Ishikawa (cell line): ENCODE measurements around the gene HSPB7.

Experiments
- CEBPB ChIP-seq: IDR thresholded peaks from 2 replicates; pipeline ENCODE4 v1.6.1; 2012
- CREB1 ChIP-seq: IDR thresholded peaks from 2 replicates; pipeline ENCODE4 v1.6.1; 2012; ENCODE audit warnings: low read depth
- EGR1 ChIP-seq: IDR thresholded peaks from 2 replicates; pipeline ENCODE4 v1.6.1; 2012
- EP300 ChIP-seq: IDR thresholded peaks from 2 replicates; pipeline ENCODE4 v1.6.1; 2012; ENCODE audit warnings: borderline replicate concordance
- FOXM1 ChIP-seq: IDR thresholded peaks from 2 replicates; pipeline ENCODE4 v1.6.1; 2012; ENCODE audit warnings: low read depth, borderline replicate concordance
- NFIC ChIP-seq: IDR thresholded peaks from 2 replicates; pipeline ENCODE4 v1.6.1; 2012
- RAD21 ChIP-seq: IDR thresholded peaks from 2 replicates; pipeline ENCODE4 v1.6.1; 2012; ENCODE audit warnings: low read depth
- TAF1 ChIP-seq: IDR thresholded peaks from 2 replicates; pipeline ENCODE4 v1.6.1; 2012; ENCODE audit warnings: low read depth, mild to moderate bottlenecking
- TCF12 ChIP-seq: IDR thresholded peaks from 2 replicates; pipeline ENCODE4 v1.6.1; 2012; ENCODE audit warnings: low read depth
- TEAD4 ChIP-seq: IDR thresholded peaks from 2 replicates; pipeline ENCODE4 v1.6.1; 2012
- YY1 ChIP-seq: IDR thresholded peaks from 2 replicates; pipeline ENCODE4 v1.6.1; 2012; ENCODE audit warnings: low read depth
- ZBTB7A ChIP-seq: IDR thresholded peaks from 2 replicates; pipeline ENCODE4 v1.6.1; 2012; ENCODE audit warnings: low read depth
- TF ChIP-seq, protein P1 (sequence below): IDR thresholded peaks from 2 replicates; pipeline ENCODE4 v1.6.1; 2012
- TF ChIP-seq, protein P2 (sequence below): IDR thresholded peaks from 2 replicates; pipeline ENCODE4 v1.6.1; 2012
- TF ChIP-seq, protein P3 (sequence below): IDR thresholded peaks from 2 replicates; pipeline ENCODE4 v1.6.1; 2012; ENCODE audit warnings: low read depth, mild to moderate bottlenecking

HSPB7 gene

DNA sequence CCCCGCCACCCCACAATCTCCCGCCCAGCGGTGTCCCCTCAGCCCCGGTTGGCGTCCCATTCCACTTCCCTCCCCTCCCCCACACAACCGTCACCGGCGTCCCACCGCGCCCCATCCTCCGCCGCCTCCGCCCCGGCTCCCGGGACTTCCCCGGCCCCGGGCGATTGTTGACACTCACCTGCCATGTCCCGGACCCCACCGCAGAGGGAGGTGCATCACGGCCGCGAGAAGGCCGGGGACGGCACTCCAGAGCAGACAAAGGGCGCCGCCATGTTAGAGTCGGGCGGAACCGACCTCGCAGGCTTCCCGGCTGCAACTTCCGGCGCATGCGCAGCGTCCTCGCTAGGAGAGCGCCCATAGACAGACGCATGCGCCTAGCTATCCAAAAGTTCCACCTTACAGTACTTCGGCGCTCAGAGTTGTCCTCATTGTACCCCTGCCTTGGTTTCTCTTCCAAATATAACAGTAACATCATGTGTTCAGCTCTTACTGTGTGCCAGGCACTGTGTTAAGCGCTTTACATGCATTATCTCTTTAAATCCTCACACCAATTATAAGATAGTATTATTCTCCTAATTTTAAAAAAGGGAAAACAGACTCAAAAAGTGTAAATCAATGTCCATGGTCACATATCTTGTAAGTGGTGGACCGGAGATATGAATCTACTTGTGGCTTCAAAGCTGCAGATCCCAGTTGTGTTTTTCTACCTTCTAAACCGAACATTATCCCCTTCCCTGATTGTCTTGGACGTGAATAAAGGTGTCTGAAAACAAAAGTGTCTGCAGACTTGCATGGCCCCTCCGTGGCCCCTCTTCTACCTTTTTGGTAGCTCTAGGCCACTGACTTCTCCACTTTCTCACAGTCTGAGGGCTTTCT is 41.8 kb downstream of the HSPB7 start, which contains the start of gene ZBTB17:
Gene ZBTB17, minus strand, starts transcription at position 297 of the 876 bp plus-strand sequence. CDS start 27,606 bp downstream, outside the sequence.
- TF ChIP-seq NFIC (no peak), TCF12 (peak; percentile 68; the same call in 1 of the 2 replicates), TAF1 (peak; percentile 84), YY1 (peak; percentile 99), TEAD4 (no peak), CREB1 (peak; percentile 26; the same call in 1 of the 2 replicates)
- TF ChIP-seq, protein P1, sequence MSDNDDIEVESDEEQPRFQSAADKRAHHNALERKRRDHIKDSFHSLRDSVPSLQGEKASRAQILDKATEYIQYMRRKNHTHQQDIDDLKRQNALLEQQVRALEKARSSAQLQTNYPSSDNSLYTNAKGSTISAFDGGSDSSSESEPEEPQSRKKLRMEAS: peak; percentile 39; the same call in 1 of the 2 replicates

DNA sequence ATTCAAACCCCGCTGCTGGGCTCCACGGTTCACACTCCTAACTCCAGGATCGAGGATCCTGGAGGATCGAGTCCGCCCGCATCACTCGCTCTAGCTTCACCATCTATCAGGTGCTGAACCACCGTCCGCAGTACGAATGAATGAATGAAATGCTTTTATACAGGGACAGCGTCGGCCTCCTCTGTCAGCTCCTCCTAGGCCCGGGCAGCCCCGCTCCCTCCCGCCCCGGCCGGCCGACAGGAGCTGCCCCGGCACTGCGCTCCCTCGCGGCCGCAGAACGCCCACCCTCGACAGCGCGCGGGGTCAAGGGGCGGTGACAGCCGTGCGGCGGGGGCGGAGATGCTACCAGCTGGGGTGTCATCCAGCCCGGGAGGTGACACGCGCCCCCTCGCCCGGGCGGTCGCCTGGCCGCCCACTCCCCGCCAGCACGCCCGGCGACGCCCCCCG is 42.5 kb downstream of the HSPB7 start:
- TF ChIP-seq ZBTB7A (peak; percentile 89), EGR1 (peak; percentile 78), CREB1 (no peak), YY1 (no peak), CEBPB (no peak)
- TF ChIP-seq, protein P1: peak; percentile 13; the same call in 1 of the 2 replicates

DNA sequence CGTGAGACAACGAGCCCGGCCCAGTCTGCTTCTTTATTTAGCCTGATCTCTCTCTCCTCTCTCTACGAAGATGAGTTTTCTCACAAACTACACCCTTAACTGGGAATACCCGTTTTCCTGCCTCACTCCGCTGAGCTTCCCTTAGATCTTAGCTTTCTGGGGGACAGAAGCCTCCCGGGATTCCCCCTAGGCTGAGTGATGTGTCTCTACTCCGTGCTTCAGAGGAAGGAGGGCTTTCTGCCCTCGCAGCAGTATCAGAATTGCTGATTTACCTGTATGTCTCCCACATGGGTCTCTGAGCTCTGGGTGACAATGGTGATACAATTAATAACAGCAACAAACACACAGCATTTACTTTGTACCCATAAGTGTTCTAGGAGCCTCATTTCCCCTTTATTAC is 43.0 kb downstream of the HSPB7 start:
- TF ChIP-seq EP300 (no peak), ZBTB7A (no peak), RAD21 (no peak), TEAD4 (no peak), CEBPB (no peak), FOXM1 (no peak)

DNA sequence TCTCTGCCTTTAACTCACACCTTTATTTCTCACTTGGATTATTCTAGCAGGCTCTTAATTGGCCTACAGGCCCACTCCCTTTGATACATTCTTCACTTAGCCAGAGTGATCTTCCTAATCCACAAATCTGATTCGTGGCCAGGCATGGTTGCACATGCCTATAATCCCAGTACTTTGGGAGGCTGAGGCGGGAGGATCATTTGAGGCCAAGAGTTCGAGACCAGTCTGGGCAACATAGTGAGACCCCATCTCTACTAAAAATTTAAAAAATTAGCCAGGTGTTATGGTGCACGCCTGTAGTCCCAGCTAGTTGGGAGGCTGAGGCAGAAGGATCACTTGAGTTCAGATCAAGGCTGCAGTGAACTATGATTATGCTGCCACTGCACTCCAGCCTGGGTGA is 44.1 kb downstream of the HSPB7 start:
- TF ChIP-seq RAD21: no peak
- TF ChIP-seq TAF1: no peak
- no peak for TF ChIP-seq NFIC
- TF ChIP-seq, protein P1: no peak
- TF ChIP-seq, protein P2, sequence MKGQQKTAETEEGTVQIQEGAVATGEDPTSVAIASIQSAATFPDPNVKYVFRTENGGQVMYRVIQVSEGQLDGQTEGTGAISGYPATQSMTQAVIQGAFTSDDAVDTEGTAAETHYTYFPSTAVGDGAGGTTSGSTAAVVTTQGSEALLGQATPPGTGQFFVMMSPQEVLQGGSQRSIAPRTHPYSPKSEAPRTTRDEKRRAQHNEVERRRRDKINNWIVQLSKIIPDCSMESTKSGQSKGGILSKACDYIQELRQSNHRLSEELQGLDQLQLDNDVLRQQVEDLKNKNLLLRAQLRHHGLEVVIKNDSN: no peak
- TF ChIP-seq TCF12: no peak

DNA sequence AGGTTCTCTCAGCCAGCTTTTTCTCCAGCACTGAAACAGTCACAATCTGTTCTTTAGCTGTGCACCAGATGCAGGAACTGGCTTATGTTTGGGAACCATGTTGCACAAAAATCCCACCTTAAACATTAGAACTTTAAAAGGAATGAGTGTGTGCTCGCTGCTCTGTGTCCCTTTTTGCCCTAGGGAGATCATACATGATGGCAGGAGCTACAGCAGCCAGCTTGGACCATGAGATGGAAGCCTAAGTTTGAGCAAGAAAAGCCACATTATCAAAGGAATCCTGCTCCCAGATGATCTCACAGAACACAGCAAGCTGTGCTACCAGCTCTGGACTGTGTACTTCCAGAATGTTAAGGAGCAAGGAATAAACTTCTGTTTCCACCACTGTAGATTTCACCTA is 45.4 kb downstream of the HSPB7 start:
- no peak for TF ChIP-seq EGR1
- no peak for TF ChIP-seq YY1
- TF ChIP-seq TEAD4: no peak
- TF ChIP-seq TAF1: no peak
- TF ChIP-seq, protein P3, sequence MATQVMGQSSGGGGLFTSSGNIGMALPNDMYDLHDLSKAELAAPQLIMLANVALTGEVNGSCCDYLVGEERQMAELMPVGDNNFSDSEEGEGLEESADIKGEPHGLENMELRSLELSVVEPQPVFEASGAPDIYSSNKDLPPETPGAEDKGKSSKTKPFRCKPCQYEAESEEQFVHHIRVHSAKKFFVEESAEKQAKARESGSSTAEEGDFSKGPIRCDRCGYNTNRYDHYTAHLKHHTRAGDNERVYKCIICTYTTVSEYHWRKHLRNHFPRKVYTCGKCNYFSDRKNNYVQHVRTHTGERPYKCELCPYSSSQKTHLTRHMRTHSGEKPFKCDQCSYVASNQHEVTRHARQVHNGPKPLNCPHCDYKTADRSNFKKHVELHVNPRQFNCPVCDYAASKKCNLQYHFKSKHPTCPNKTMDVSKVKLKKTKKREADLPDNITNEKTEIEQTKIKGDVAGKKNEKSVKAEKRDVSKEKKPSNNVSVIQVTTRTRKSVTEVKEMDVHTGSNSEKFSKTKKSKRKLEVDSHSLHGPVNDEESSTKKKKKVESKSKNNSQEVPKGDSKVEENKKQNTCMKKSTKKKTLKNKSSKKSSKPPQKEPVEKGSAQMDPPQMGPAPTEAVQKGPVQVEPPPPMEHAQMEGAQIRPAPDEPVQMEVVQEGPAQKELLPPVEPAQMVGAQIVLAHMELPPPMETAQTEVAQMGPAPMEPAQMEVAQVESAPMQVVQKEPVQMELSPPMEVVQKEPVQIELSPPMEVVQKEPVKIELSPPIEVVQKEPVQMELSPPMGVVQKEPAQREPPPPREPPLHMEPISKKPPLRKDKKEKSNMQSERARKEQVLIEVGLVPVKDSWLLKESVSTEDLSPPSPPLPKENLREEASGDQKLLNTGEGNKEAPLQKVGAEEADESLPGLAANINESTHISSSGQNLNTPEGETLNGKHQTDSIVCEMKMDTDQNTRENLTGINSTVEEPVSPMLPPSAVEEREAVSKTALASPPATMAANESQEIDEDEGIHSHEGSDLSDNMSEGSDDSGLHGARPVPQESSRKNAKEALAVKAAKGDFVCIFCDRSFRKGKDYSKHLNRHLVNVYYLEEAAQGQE: no peak
- no peak for TF ChIP-seq ZBTB7A
- TF ChIP-seq CREB1: no peak
- TF ChIP-seq EP300: no peak
- TF ChIP-seq, protein P2: no peak
- no peak for TF ChIP-seq NFIC
- no peak for TF ChIP-seq CEBPB
- TF ChIP-seq, protein P1: no peak
- no peak for TF ChIP-seq FOXM1
- no peak for TF ChIP-seq TCF12
- TF ChIP-seq RAD21: no peak

DNA sequence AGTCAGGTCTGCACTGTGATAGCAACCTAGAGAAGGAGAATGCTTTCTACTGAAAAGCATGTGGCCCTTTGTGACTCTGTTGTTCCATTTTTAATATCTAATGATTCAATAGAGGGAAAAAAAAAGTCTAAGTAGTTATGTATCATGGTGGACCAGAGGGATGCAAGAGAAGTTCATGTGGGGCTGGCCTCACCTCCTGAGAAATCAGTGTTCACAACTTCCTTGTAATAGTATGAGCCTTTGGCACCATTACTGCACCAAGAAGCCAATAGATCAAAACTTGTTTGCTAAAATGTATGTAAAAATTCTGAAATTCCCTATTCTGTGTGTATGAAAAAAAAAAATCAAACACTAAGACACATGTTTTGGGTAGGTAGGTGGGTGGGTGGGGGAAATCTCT is 46.9 kb downstream of the HSPB7 start:
- TF ChIP-seq, protein P1: no peak
- TF ChIP-seq ZBTB7A (no peak), TEAD4 (no peak), NFIC (no peak), CREB1 (no peak)

DNA sequence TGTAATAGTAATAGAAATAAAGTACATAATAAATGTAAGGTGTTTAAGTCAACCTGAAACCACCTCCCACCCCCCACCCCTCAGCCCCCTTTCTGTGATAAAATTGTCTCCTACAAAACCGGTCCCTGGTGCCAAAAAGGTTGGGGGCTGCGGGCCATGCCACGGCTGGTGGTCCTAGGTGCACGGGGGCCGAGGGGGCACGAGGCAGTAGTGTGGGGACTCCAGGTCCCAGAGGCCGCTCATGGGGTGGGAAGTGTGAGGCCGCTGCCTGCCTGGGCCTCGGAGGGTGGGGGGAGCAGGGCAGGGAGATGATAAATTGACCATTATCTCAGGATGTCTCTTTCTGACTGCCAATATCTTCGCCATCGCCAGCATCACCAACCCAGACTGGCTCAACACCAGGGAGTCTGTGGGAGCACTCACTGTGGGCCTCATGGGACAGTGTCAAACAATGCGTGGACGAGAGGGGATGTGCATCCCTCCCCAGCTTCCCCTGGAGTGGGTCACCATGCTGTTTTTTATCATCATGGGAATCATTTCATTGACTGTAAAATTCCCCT is 48.4 kb downstream of the HSPB7 start:
- TF ChIP-seq EGR1 (no peak), CEBPB (no peak), EP300 (no peak), RAD21 (no peak), CREB1 (no peak), TAF1 (no peak)
